C4-2B (cell line): ENCODE measurements around the gene COL4A2.

Experiments used
- H3K27ac ChIP-seq: fragments of 450-650 bp; 2 replicates; pipeline ENCODE4 v1.5.1; 2017
- CTCF ChIP-seq: fragments of 450-650 bp; conservative IDR thresholded peaks from 2 replicates; pipeline ENCODE4 v1.5.1; 2017; ENCODE audit warnings: mild to moderate bottlenecking
- ZFX ChIP-seq: fragments of 450-650 bp; IDR thresholded peaks from 2 replicates; pipeline ENCODE4 v1.6.1; 2017

The COL4A2 gene

GRCh38 chr13:110262508-110263291 is 44.4 kb upstream of the COL4A2 start:
- no peak overlapping the region for H3K27ac ChIP-seq
- TF ChIP-seq CTCF (no peak), ZFX (no peak)

- no peak for TF ChIP-seq ZFX
- no peak for TF ChIP-seq CTCF
- H3K27ac ChIP-seq = no peak overlapping the region
These were observed 43.7 kb upstream of the COL4A2 start for GRCh38 chr13:110263404-110263803.

- TF ChIP-seq CTCF = no peak
- no peak for TF ChIP-seq ZFX
- no peak overlapping the region for H3K27ac ChIP-seq
These were observed 43.2 kb upstream of the COL4A2 start for GRCh38 chr13:110263888-110264287.

GRCh38 chr13:110264685-110265275 is 42.3 kb upstream of the COL4A2 start:
- TF ChIP-seq CTCF = no peak
- no peak for TF ChIP-seq ZFX
- no peak overlapping the region for H3K27ac ChIP-seq

- no peak for TF ChIP-seq ZFX
- no peak overlapping the region for H3K27ac ChIP-seq
These were observed 41.8 kb upstream of the COL4A2 start for GRCh38 chr13:110265341-110265681.

- no peak for TF ChIP-seq ZFX
- no peak for TF ChIP-seq CTCF
These were observed 41.2 kb upstream of the COL4A2 start for GRCh38 chr13:110265682-110266430.

GRCh38 chr13:110266431-110266809 is 40.7 kb upstream of the COL4A2 start:
- H3K27ac ChIP-seq = no peak overlapping the region
- TF ChIP-seq CTCF (no peak), ZFX (no peak)

More at GRCh38 chr13:110265682-110266430, 41.2 kb upstream of the COL4A2 start:
- no peak overlapping the region for H3K27ac ChIP-seq
